GM06990 (cell line): ENCODE results near the gene CCDC73.
A peak's percentile ranks its signal among the peaks of the same experiment; 100 is the strongest.
"Not testable (repeated sequence)": the region's sequence is repeated elsewhere in the genome, so short reads cannot be mapped to it uniquely, and the experiment has no call there.

Experiments used
- DNase-seq: peaks from one replicate; pipeline ENCODE4 v3.0.0-alpha.2; 2011; ENCODE audit not compliant: insufficient read length; ENCODE audit errors: extremely low read depth
- H3K27me3 ChIP-seq: replicated peaks from 2 replicates; pipeline ENCODE4 v1.6.0; 2011; ENCODE audit warnings: low read length; ENCODE audit not compliant: control insufficient read depth, insufficient read depth
- H3K36me3 ChIP-seq: 2 replicates; pipeline ENCODE4 v1.5.1; 2011; ENCODE audit warnings: low read length; ENCODE audit not compliant: control insufficient read depth, insufficient read depth
- H3K4me3 ChIP-seq: replicated peaks from 2 replicates; pipeline ENCODE4 v1.5.1; 2011; ENCODE audit warnings: low read depth, mild to moderate bottlenecking, control low read depth, low read length
- CTCF ChIP-seq: IDR thresholded peaks from 2 replicates; pipeline ENCODE4 v1.5.1; 2011; ENCODE audit warnings: low read length, control low read depth, mild to moderate bottlenecking, inconsistent platforms; ENCODE audit not compliant: insufficient read depth, poor library complexity, severe bottlenecking

Gene CCDC73

GRCh38 chr11:32722255-32722654, 72.2 kb downstream of the CCDC73 start:
- no peak for TF ChIP-seq CTCF

DNA sequence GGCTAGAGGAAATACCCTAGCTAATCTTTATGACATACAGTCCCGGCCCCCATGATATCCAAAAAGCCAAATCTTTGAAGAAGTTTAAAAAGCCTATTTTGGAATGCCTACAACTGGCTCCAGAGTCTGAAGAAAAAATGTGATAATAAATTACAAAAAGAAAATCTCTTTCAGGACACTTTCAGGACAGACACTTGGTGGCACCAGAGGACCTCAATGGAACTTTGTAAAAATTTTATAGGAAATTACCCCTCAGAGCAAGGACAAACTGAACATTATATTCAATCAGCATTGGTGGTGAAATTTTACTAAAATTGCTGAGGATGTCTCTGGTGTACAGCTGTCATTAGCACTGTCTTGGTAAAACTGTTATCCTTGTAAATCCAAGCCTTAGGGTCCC, 81.0 kb downstream of the CCDC73 start:
- DNase-seq = no peak
- H3K4me3 ChIP-seq = no peak overlapping the region
- H3K27me3 ChIP-seq = no peaks in the 10 kb centered on the region
- no peaks in the 10 kb centered on the region for H3K36me3 ChIP-seq
- TF ChIP-seq CTCF = peak; percentile 33

More at GRCh38 chr11:32722255-32722654, 72.2 kb downstream of the CCDC73 start:
- Histone ChIP-seq H3K36me3 (no peaks in the 10 kb centered on the region), H3K4me3 (no peak overlapping the region), H3K27me3 (no peaks in the 10 kb centered on the region)
- no peak for DNase-seq

DNA sequence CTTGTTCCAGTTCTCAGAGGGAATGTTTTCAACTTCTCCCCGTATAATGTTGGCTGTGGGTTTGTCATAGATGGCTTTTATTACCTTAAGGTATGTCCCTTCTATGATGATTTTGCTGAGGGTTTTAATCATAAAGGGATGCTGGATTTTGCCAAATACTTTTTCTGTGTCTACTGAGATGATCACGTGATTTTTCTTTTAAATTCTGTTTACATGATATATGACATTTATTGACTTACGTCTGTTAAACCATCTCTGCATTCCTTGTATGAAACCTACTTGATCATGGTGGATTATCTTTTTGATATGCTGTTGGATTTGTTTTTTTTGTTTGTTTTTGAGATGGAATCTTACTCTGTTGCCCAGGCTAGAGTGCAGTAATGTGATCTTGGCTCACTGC, 85.5 kb downstream of the CCDC73 start:
- not testable (repeated sequence) for DNase-seq, H3K4me3 ChIP-seq, H3K27me3 ChIP-seq, H3K36me3 ChIP-seq

GRCh38 chr11:32706985-32707741, 87.3 kb downstream of the CCDC73 start:
- H3K4me3 ChIP-seq = no peak overlapping the region
- H3K36me3 ChIP-seq = no peaks in the 10 kb centered on the region
- no peak for TF ChIP-seq CTCF
- no peaks in the 10 kb centered on the region for H3K27me3 ChIP-seq
- no peak for DNase-seq

GRCh38 chr11:32705309-32706033, 89.0 kb downstream of the CCDC73 start:
- TF ChIP-seq CTCF = no peak
- Histone ChIP-seq H3K27me3 (no peaks in the 10 kb centered on the region), H3K36me3 (no peaks in the 10 kb centered on the region), H3K4me3 (no peak overlapping the region)
- no peak for DNase-seq

DNA sequence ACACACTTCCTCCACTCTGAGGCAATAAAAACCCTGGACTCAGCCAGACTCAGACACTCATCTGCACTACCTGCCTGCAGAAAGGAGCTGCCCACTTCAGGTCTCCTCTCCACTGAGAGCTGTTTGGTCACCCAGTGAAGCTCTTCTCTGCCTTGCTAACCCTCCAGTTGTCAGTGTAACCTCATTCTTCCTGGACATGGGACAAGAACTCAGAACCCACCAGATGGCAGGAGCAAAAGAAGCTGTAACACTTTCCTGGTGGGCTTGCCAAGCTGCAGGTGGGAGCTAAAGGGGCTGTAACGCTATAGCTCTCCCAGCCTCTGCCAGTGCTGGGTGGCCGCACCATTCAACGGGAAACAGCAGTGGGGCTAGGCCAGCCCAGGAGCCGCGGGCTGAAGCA, 89.7 kb downstream of the CCDC73 start:
- no peak for TF ChIP-seq CTCF
- Histone ChIP-seq H3K27me3 (no peaks in the 10 kb centered on the region), H3K4me3 (no peak overlapping the region), H3K36me3 (no peaks in the 10 kb centered on the region)
- DNase-seq = no peak
